ENCODE results near the gene UTP25. TPM values are rescaled to one million over a fixed set of nuclear protein-coding genes. Genes with fewer than 3 reads are reported as not detected.

Gene UTP25
- total and polyA plus RNA-seq, 2 of the 4 experiments (the other 2 are of a cell fraction) = 7.1 to 17.4 TPM

GRCh38 chr1:209783386-209783785 is 44.4 kb upstream of the UTP25 start:
- Histone ChIP-seq H3K4me1 (ENCODE audit: control insufficient read depth, insufficient read depth, low read length) (no peaks in the 10 kb centered on the region; the same call in 1 of the 2 replicates), H3K79me1 (ENCODE audit: low read depth in 1 of 2, low read length in 2 of 2) (peaks cover 7 to 20% of the 10 kb centered on the region in 2 experiments; a peak in 3 of 4 replicates), H4K91ac (ENCODE audit: insufficient read depth, low read depth, low read length) (no peak overlapping the region), H2BK15ac (ENCODE audit: low read depth, low read length) (no peak overlapping the region), H4K5ac (ENCODE audit: low read depth, low read length) (no peak overlapping the region), H3K9me1 (ENCODE audit: insufficient read depth, low read length) (peaks cover 8% of the 10 kb centered on the region; the same call in 1 of the 2 replicates), H3K9me3 (ENCODE audit: control insufficient read depth, insufficient read depth, low read length) (no peaks in the 10 kb centered on the region), H2AK5ac (ENCODE audit: low read depth, low read length) (no peak overlapping the region), H3K27me3 (ENCODE audit: control insufficient read depth, insufficient read depth, low read length) (no peaks in the 10 kb centered on the region), H3K4ac (ENCODE audit: low read depth, low read length) (no peak overlapping the region), H3K9ac (ENCODE audit: low read depth, low read length) (peak overlapping the region; percentile 93; the same call in 1 of the 2 replicates), H4K8ac (ENCODE audit: low read depth in 2 of 2, low read length in 2 of 2) (peak overlapping the region in 1 of 2 experiments; percentile 92; a peak in 1 of 4 replicates), H3K14ac (replicated peaks; ENCODE audit: low read depth, low read length) (no peak overlapping the region; the same call in 1 of the 2 replicates), H2AFZ (replicated peaks; ENCODE audit: low read length, poor library complexity) (no peak overlapping the region), H3K27ac (ENCODE audit: insufficient read depth, low read length) (no peak overlapping the region), H2BK20ac (ENCODE audit: low read depth, low read length) (no peak overlapping the region), H3K4me3 (ENCODE audit: insufficient read depth, low read depth, low read length) (no peak overlapping the region), H4K20me1 (ENCODE audit: insufficient read depth, low read length) (no peaks in the 10 kb centered on the region), H3K56ac (ENCODE audit: extremely low read depth, insufficient read depth, low read length) (no peak overlapping the region), H2BK5ac (ENCODE audit: low read depth, low read length, poor library complexity, severe bottlenecking) (no peak overlapping the region), H3K4me2 (ENCODE audit: low read depth, low read length) (peak overlapping the region; percentile 88), H2BK120ac (ENCODE audit: low read depth, low read length) (no peak overlapping the region), H3K18ac (ENCODE audit: low read depth, low read length) (no peak overlapping the region), H2AK9ac (replicated peaks; ENCODE audit: low read depth, low read length, poor library complexity) (no peak overlapping the region), H3K23ac (ENCODE audit: low read depth, low read length) (no peak overlapping the region), H3K36me3 (ENCODE audit: control insufficient read depth, insufficient read depth, low read length) (no peaks in the 10 kb centered on the region)
- POLR2A ChIA-PET (ENCODE audit: unreplicated experiment) = no interaction called here
- dilution Hi-C loops (cut with HindIII; ENCODE audit: low sequenced_read_pairs, unreplicated experiment) = no loop called here
- 65% methylated on average over 4 of the region's 6 CpGs; no CpG with 5 or more reads in 1 of the 2 experiments for WGBS, 2 experiments (ENCODE audit: extremely low coverage in 2 of 2, insufficient read length in 1 of 2)
- TF ChIP-seq CEBPB (IDR thresholded peaks at IDR 0.05; ENCODE audit: low read depth, low read length) (no peak), CTCF (conservative IDR thresholded peaks at IDR 0.05; ENCODE audit: low read depth, low read length) (no peak), RFX5 (IDR thresholded peaks at IDR 0.05; ENCODE audit: low read depth, low read length) (no peak), NFE2L2 (IDR thresholded peaks at IDR 0.05; ENCODE audit: low read depth, low read length) (no peak)
- intact Hi-C loops (cut with micrococcal nuclease) = no loop called here
- DNase-seq (no peak), ATAC-seq (ENCODE audit: low read depth) (no peak)
- in situ Hi-C loops (cut with MboI; ENCODE audit: low sequenced_read_pairs) = no loop called here
- CTCF ChIA-PET = no interaction called here
- no TSS peak for BruUV-seq (replicated peaks)
